H9 (cell line): Measurements from ENCODE around the gene INSYN2A. TPM values are rescaled to one million over a fixed set of nuclear protein-coding genes. Genes with fewer than 3 reads are reported as not detected.

Experiments
- DNase-seq: peaks from one replicate; pipeline ENCODE4 v3.0.0-alpha.2; 2017
- H2AFZ ChIP-seq: one replicate; pipeline ENCODE4 v1.6.1; 2013; ENCODE audit warnings: mild to moderate bottlenecking, low read length, control low read depth, moderate library complexity
- H2AK5ac ChIP-seq: 2 replicates; pipeline ENCODE4 v1.6.1; 2013; ENCODE audit warnings: low read length, control low read depth, mixed read lengths; ENCODE audit not compliant: insufficient read length
- H2BK120ac ChIP-seq: one replicate; pipeline ENCODE4 v1.6.1; 2013; ENCODE audit warnings: low read depth, mild to moderate bottlenecking, low read length, control low read depth, inconsistent platforms; ENCODE audit not compliant: poor library complexity, severe bottlenecking
- H2BK12ac ChIP-seq: 2 replicates; pipeline ENCODE4 v1.6.1; 2013; ENCODE audit warnings: low read length, control low read depth, mixed read lengths, low read depth; ENCODE audit not compliant: insufficient read length
- H2BK15ac ChIP-seq: 2 replicates; pipeline ENCODE4 v1.6.1; 2013; ENCODE audit warnings: low read depth, low read length, control low read depth
- H2BK20ac ChIP-seq: one replicate; pipeline ENCODE4 v1.6.1; 2013; ENCODE audit warnings: low read depth, mild to moderate bottlenecking, low read length, control low read depth, inconsistent platforms; ENCODE audit not compliant: poor library complexity, severe bottlenecking
- H2BK5ac ChIP-seq: 2 replicates; pipeline ENCODE4 v1.6.1; 2013; ENCODE audit warnings: low read length, control low read depth, mixed read lengths; ENCODE audit not compliant: insufficient read length
- H3K14ac ChIP-seq: 2 replicates; pipeline ENCODE4 v1.6.1; 2013; ENCODE audit warnings: low read length, control low read depth; ENCODE audit not compliant: insufficient read depth
- H3K18ac ChIP-seq: 2 replicates; pipeline ENCODE4 v1.6.1; 2013; ENCODE audit warnings: low read depth, mild to moderate bottlenecking, mixed read lengths, low read length, control low read depth; ENCODE audit not compliant: insufficient read length
- H3K23ac ChIP-seq: 2 replicates; pipeline ENCODE4 v1.6.1; 2013; ENCODE audit warnings: low read length, control low read depth, mixed read lengths, low read depth; ENCODE audit not compliant: insufficient read length
- H3K23me2 ChIP-seq: 2 replicates; pipeline ENCODE4 v1.6.1; 2013; ENCODE audit warnings: low read depth, mild to moderate bottlenecking, mixed read lengths, low read length, control low read depth; ENCODE audit not compliant: insufficient read length, poor library complexity, severe bottlenecking
- H3K27ac ChIP-seq: 2 replicates; pipeline ENCODE4 v1.5.1; 2013; ENCODE audit warnings: low read length, control low read depth, mixed read lengths, low read depth; ENCODE audit not compliant: insufficient read length
- H3K27me3 ChIP-seq: 2 replicates; pipeline ENCODE4 v1.6.1; 2013; ENCODE audit warnings: low read length, control low read depth, inconsistent platforms; ENCODE audit not compliant: insufficient read depth
- H3K4ac ChIP-seq: 2 replicates; pipeline ENCODE4 v1.6.1; 2013; ENCODE audit warnings: low read depth, mild to moderate bottlenecking, control low read depth, inconsistent platforms, low read length, moderate library complexity
- H3K4me1 ChIP-seq: 2 replicates; pipeline ENCODE4 v1.6.1; 2013; ENCODE audit warnings: low read length, control low read depth, inconsistent platforms; ENCODE audit not compliant: insufficient read depth
- H3K4me2 ChIP-seq: 2 replicates; pipeline ENCODE4 v1.6.1; 2013; ENCODE audit warnings: low read length, control low read depth, mixed read lengths; ENCODE audit not compliant: insufficient read length, insufficient read depth
- H3K56ac ChIP-seq: 2 replicates; pipeline ENCODE4 v1.6.1; 2013; ENCODE audit warnings: low read depth, mild to moderate bottlenecking, mixed read lengths, low read length, control low read depth; ENCODE audit not compliant: insufficient read length
- H3K79me1 ChIP-seq: 2 replicates; pipeline ENCODE4 v1.6.1; 2013; ENCODE audit warnings: low read depth, mild to moderate bottlenecking, moderate library complexity, low read length, control low read depth, inconsistent platforms; ENCODE audit not compliant: insufficient read depth, poor library complexity, severe bottlenecking
- H3K79me2 ChIP-seq: 2 replicates; pipeline ENCODE4 v1.6.1; 2013; ENCODE audit warnings: low read length, control low read depth, inconsistent platforms; ENCODE audit not compliant: insufficient read depth
- H3K9ac ChIP-seq: 2 replicates; pipeline ENCODE4 v1.6.1; 2013; ENCODE audit warnings: low read length, control low read depth, mixed read lengths; ENCODE audit not compliant: insufficient read length; ENCODE audit errors: extremely low read depth
- H3K9me3 ChIP-seq: one replicate; pipeline ENCODE4 v1.6.1; 2013; ENCODE audit warnings: low read depth, low read length, inconsistent platforms; ENCODE audit not compliant: control insufficient read depth
- H3T11ph ChIP-seq: one replicate; pipeline ENCODE4 v1.6.1; 2013; ENCODE audit warnings: mild to moderate bottlenecking, low read length, control low read depth, inconsistent platforms
- H4K20me1 ChIP-seq: one replicate; pipeline ENCODE4 v1.6.1; 2013; ENCODE audit not compliant: control insufficient read depth, insufficient read length, insufficient read depth
- H4K5ac ChIP-seq: 2 replicates; pipeline ENCODE4 v1.6.1; 2013; ENCODE audit warnings: low read depth, mild to moderate bottlenecking, mixed read lengths, low read length, control low read depth; ENCODE audit not compliant: insufficient read length
- H4K8ac ChIP-seq: replicated peaks from 2 replicates; pipeline ENCODE4 v1.6.1; 2013; ENCODE audit warnings: low read length, control low read depth, mixed read lengths, low read depth; ENCODE audit not compliant: insufficient read length
- H4K91ac ChIP-seq: 2 replicates; pipeline ENCODE4 v1.6.1; 2013; ENCODE audit warnings: low read depth, mild to moderate bottlenecking, moderate library complexity, mixed read lengths, low read length, control low read depth; ENCODE audit not compliant: insufficient read length
- H3K27ac Mint-ChIP-seq, 3 experiments: 2 replicates in 2 of 3; 3 replicates in 1 of 3; pipeline ENCODE4 v1.8.0; 2020 to 2021; ENCODE audit warnings: mixed read lengths in 3 of 3, mild to moderate bottlenecking in 1 of 3, moderate library complexity in 1 of 3
- H3K27me3 Mint-ChIP-seq: 2 replicates; pipeline ENCODE4 v1.8.0; 2021; ENCODE audit warnings: low read depth, mild to moderate bottlenecking, moderate library complexity, mixed read lengths
- H3K36me3 Mint-ChIP-seq, 3 experiments: 2 replicates in 2 of 3; 3 replicates in 1 of 3; pipeline ENCODE4 v1.8.0; 2020 to 2021; ENCODE audit warnings: low read depth in 3 of 3, mixed read lengths in 3 of 3; ENCODE audit not compliant: insufficient read depth in 1 of 3
- H3K4me1 Mint-ChIP-seq, 2 experiments: 2 replicates each; pipeline ENCODE4 v1.8.0; 2020; ENCODE audit warnings: mixed read lengths in 2 of 2
- H3K4me3 Mint-ChIP-seq, 2 experiments: 2 replicates in 1 of 2; 3 replicates in 1 of 2; pipeline ENCODE4 v1.8.0; 2020 to 2021; ENCODE audit warnings: mild to moderate bottlenecking in 2 of 2, mixed read lengths in 2 of 2, moderate library complexity in 1 of 2
- H3K9me3 Mint-ChIP-seq, 2 experiments: 2 replicates in 1 of 2; 3 replicates in 1 of 2; pipeline ENCODE4 v1.8.0; 2020; ENCODE audit warnings: mild to moderate bottlenecking in 2 of 2, mixed read lengths in 2 of 2, moderate library complexity in 1 of 2
- WGBS: extraction: QIAGEN DNeasy Blood & Tissue Kit; methylation state at CpG from one replicate; pipeline ENCODE4 v1.1.7; 2013; ENCODE audit warnings: missing lambda C conversion rate, low lambda C conversion rate, mixed read lengths; ENCODE audit not compliant: insufficient read length; ENCODE audit errors: extremely low coverage; 5-methylcytosine and 5-hydroxymethylcytosine counted together
- total RNA-seq: library from RNA; stranded (reverse); gene quantifications from 2 replicates; pipeline ENCODE4 v1.2.1, GENCODE V29; 2021
- TF ChIP-seq, protein P1 (sequence below): fragments of 200-600 bp; sonication (generic); conservative IDR thresholded peaks from 3 replicates; pipeline ENCODE4 v1.8.0; 2021; ENCODE audit warnings: antibody characterized with exemption, mild to moderate bottlenecking

INSYN2A gene
- total RNA-seq, 1 experiment from 2014 or later, result 0.09 TPM

DNA sequence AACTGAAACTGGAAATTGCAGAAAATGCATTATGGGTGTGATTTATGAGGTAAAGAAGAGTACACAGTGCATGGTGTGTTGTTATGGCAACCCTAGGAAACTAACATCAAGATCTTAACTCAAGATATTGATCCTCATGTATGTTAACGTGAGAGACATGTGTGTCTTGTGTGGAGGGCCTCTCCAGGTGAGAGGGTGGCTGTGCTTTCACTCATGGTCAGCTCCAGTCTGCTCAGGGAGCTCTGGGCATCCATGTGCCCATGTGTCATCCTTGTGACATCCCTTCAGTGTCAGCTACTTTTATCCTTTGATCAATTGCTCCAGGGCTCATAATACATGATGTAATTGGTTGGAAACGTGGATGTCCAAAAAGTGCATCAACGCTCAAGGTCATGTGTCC is 24.9 kb upstream of the INSYN2A start:
- H3K23me2 ChIP-seq, result no peaks in the 10 kb centered on the region
- no peak overlapping the region for H3K9ac ChIP-seq
- H3K79me2 ChIP-seq, result no peaks in the 10 kb centered on the region
- H2BK15ac ChIP-seq, result no peak overlapping the region
- Mint-ChIP-seq H3K4me1 (peaks cover 9% of the 10 kb centered on the region in 2 experiments), H3K27ac (no peak overlapping the region), H3K4me3 (no peak overlapping the region), H3K36me3 (peaks cover 7 to 11% (median 8%) of the 10 kb centered on the region in 3 experiments; a peak in 6 of 7 replicates), H3K27me3 (no peaks in the 10 kb centered on the region), H3K9me3 (peaks cover 7 to 13% of the 10 kb centered on the region in 2 experiments)
- H4K8ac ChIP-seq, result no peak overlapping the region
- no peak overlapping the region for H3T11ph ChIP-seq
- TF ChIP-seq, protein P1, sequence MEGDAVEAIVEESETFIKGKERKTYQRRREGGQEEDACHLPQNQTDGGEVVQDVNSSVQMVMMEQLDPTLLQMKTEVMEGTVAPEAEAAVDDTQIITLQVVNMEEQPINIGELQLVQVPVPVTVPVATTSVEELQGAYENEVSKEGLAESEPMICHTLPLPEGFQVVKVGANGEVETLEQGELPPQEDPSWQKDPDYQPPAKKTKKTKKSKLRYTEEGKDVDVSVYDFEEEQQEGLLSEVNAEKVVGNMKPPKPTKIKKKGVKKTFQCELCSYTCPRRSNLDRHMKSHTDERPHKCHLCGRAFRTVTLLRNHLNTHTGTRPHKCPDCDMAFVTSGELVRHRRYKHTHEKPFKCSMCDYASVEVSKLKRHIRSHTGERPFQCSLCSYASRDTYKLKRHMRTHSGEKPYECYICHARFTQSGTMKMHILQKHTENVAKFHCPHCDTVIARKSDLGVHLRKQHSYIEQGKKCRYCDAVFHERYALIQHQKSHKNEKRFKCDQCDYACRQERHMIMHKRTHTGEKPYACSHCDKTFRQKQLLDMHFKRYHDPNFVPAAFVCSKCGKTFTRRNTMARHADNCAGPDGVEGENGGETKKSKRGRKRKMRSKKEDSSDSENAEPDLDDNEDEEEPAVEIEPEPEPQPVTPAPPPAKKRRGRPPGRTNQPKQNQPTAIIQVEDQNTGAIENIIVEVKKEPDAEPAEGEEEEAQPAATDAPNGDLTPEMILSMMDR, result no peak
- no peak overlapping the region for H2BK20ac ChIP-seq
- H3K56ac ChIP-seq, result no peak overlapping the region
- no peaks in the 10 kb centered on the region for H3K79me1 ChIP-seq
- H3K23ac ChIP-seq, result no peak overlapping the region
- no peak overlapping the region for H2BK120ac ChIP-seq
- no CpG with 5 or more reads among the region's 3 CpGs for WGBS
- no peak for DNase-seq
- H4K20me1 ChIP-seq, result no peaks in the 10 kb centered on the region
- H3K14ac ChIP-seq, result no peak overlapping the region
- H3K27ac ChIP-seq, result no peak overlapping the region
- no peak overlapping the region for H2AK5ac ChIP-seq
- H3K4me1 ChIP-seq, result peaks cover 6% of the 10 kb centered on the region; the same call in 1 of the 2 replicates
- H3K27me3 ChIP-seq, result no peaks in the 10 kb centered on the region
- H3K4me2 ChIP-seq, result no peak overlapping the region
- no peak overlapping the region for H3K18ac ChIP-seq
- no peak overlapping the region for H4K5ac ChIP-seq
- H4K91ac ChIP-seq, result no peak overlapping the region
- no peaks in the 10 kb centered on the region for H3K9me3 ChIP-seq
- no peak overlapping the region for H2BK5ac ChIP-seq
- H2AFZ ChIP-seq, result no peak overlapping the region
- no peak overlapping the region for H2BK12ac ChIP-seq
- no peak overlapping the region for H3K4ac ChIP-seq
